KG1 (cell line): ENCODE data around the gene DTHD1.
A peak's percentile ranks its signal among the peaks of the same experiment; 100 is the strongest.

Experiments used
- DNase-seq: peaks from one replicate; lab custom pipeline; 2025; lab: John Stamatoyannopoulos, UW

The DTHD1 gene

GRCh38 chr4:36269533-36270173, 11.8 kb upstream of the DTHD1 start:
- DNase-seq, result no peak

- DNase-seq, result no peak
Observed at GRCh38 chr4:36273276-36273675, 8.1 kb upstream of the DTHD1 start.

GRCh38 chr4:36274158-36274557, 7.3 kb upstream of the DTHD1 start:
- no peak for DNase-seq

DNA sequence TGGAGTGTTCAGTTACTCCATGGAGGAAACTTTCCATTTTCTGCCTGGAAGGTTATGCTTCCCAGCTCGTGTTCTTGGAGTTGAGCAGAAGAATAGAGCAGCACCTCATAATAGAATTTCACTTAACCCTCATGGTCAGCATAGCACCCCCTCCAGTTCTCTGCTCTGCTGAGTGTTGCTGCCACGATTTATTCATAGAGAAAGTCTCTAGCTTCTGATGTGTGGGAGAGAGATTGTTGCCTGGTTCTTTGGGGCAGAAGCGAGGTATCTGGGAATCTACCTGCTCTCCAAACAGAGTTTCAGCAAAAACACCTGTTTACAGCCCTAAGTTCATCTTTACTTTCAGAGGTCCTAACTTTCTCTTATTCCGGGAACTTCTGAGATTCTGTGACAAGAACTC, 3.9 kb upstream of the DTHD1 start:
- no peak for DNase-seq

DNA sequence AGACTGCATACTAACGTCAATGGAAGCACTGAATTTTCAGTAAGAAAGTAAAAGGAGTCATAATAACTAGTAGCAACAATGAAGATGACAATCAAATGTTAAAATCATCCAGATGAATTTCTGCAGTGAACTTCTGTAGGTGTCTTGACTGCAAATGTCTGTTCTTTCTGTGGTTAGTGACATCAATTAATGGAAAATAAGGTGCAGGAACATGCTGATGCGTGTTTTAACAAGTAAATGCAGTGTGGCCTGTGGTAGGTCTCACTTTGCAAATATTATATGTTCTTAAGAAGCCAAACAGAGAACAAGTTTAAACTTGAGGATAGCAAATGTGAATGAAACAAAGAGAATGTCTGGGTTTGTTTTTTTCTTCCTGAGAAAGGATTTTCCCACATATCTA, 2.6 kb upstream of the DTHD1 start:
- DNase-seq, result no peak

DNA sequence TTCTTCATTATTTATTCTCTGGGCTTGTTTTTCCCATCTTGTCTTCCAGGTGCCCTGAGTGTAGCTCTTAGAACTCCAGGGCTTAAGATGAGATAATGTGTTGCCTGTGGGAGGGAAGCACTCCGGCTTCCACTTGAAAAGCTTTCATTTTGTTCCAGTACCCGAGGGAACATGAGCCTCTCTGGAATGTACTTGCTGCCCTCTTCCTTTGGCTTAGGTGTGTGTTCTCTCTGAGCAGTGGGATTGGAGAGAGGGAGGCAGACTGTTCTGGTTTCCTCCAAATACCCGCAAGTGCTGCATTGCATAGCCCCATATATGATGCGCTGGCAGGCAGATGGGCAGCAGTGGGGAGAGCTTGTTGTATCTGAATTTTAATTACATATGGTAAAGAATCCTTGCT, 861 bp upstream of the DTHD1 start:
- no peak for DNase-seq

DNA sequence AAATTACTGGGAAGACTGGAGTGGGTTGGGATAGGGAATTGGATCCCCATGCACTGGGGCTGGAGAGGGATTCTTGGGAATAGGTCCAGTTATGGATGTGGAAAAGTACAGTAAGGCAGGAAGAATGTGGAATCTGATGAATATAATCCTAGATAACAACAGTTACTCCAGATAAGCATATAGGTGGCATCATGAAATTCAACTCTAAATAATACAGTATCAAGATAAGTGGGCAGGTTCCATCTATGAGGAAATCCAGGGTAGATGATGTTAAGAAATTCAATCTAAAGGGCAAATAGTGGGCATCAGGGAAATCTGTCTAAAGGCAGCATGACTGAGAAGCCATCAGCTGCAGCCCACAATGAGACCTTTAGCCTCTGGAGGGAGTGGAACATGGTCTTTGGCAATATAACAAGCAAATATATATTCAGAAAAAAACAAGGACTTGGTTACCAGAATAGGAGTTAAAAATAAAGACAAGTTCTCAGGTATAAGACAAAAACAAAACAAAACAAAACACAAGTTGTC, 1.2 kb downstream of the DTHD1 start:
- no peak for DNase-seq

- DNase-seq, result no peak
Observed at GRCh38 chr4:36283912-36284465, 2.6 kb downstream of the DTHD1 start.

DNA sequence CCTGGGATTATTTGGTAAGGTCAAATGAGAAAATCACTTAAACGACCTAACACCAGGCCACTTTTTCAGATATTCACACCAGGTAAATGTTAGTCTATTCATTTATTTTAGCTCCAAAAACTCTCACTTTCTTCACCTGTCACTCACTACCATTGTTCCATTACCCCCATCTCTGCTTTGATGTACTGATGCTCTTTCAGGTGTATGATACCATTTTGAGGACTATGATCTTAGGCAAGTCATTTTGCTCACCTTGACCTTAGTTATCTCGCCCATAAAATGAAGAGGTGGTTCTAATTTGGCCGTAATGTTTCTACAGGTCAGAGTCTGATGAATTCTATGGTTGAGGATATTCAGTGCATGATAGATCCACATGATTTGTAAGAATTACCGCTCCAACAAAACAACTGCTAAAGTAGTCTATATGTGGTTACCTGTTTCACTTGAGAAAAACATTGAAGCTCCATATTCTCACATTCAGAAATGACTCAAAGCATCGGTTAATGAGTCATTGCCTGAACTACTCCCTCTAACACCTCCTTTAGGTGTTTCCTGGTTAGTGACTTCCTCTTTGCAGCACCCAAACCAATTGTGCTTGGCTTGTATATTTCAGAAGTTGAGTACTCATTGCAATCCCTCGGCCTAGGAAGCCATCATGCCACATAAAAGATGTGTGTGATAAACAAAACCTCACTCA, 4.5 kb downstream of the DTHD1 start:
- peak; percentile 53 for DNase-seq

DNA sequence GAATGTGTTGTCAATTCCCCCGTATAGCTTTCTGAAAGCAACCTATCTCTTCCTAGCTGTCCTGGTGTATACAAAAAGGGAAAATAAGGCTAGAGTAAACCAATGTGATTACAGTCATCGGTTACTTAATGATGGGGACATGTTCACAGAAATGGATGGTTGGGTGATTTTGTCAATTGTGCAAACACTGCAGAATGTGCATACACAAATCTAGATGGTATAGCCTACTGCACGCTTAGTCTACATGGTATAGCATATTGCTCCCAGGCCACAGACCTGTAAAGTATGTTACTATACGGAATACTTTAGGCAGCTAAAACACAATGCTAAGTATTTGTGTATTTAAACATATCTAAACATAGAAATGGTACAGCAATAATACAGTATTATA, 5.1 kb downstream of the DTHD1 start:
- DNase-seq, result no peak

- DNase-seq, result no peak
Observed at GRCh38 chr4:36288731-36289426, 7.5 kb downstream of the DTHD1 start.

- no peak for DNase-seq
Observed at GRCh38 chr4:36290641-36291040, 9.2 kb downstream of the DTHD1 start.

DNA sequence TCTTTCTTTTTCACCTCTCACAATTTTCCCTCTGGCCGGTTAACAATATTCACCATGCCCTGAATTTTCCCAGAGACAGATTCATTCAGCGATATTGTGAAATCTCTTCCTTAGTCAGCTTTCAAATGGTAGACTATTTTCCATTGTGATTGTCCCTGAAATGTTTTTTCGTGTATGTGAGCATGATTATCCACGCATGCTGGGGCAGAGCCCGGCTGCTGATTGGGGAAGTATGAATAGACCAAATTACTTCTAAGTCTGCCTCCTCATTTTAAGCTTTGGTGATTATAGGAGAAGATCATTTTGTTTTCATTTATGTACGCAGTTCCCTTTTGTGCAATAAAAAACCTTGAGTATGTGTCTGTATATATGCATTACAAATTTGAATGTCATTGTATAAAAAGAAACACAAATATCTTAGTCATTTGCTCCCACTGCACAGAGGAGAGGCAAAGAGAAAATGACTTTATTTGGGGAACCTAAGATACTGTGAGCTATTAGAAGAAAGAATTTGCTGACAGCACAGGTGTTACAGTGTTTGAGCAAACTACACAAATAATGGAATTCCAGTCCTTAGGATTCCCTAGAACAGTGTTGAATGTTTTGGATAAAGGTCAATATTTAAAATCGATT, 11.3 kb downstream of the DTHD1 start:
- no peak for DNase-seq

DNA sequence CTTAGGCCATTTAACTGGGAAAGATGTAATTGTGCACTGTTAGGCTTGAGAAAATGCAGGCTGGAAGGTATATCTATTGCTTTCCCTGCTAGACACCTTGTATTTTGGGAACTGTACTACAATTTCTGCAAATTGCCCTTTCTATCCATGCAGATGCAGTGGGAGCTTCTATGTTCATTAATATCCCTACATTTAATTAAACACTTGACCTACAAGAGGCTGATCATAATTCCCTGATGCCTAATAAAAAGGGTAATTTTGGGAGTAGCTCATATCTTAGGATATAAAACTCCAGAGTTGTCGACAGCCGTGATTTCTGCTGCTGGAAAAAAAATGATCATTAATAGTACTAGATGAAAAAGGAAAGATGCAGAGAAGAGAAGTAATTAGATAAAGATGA, 19.7 kb downstream of the DTHD1 start:
- no peak for DNase-seq

GRCh38 chr4:36303426-36304137, 22.2 kb downstream of the DTHD1 start:
- no peak for DNase-seq

GRCh38 chr4:36304138-36304681, 22.8 kb downstream of the DTHD1 start:
- no peak for DNase-seq

DNA sequence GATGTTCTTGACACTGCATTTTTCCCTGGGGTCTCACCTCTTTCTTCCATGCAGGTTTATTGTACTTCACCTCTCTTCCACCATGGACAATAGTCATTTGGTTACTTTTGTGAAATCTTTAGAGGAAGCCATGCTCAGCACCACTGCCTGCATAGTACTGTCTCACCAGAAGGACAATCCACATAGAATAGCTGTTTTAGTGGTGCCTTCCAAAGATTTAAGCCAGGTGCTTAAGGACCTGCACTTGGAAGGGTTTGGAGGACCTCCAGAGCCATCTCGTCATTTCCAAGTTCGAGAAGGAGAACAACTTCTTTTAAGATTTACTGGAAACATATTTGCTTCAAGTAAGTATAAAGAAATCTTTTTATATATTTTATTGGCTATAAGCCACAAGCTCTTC, 26.7 kb downstream of the DTHD1 start:
- DNase-seq, result no peak

DNA sequence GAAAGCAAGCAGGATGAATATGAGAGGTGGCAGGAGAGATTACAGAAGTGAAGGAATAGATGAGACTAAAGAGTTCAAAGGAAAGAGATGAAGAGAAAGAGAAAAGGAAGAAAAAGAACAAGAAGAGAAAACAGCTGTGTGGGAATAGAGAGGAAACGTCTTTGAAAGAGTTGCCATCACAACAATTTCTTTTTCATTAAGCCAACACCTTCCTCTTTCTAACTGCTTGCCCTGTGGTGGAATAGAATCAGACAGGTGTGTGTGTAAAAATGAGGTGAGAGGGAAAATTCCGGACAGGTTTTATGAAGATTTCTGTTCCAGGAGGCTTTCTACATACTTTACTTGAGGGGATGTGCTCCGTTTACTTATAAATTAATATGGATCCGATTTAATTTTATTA, 28.8 kb downstream of the DTHD1 start:
- no peak for DNase-seq

- peak; percentile 80 for DNase-seq
Observed at GRCh38 chr4:36310793-36311192, 29.4 kb downstream of the DTHD1 start.

- no peak for DNase-seq
Observed at GRCh38 chr4:36312511-36312910, 31.1 kb downstream of the DTHD1 start.

DNA sequence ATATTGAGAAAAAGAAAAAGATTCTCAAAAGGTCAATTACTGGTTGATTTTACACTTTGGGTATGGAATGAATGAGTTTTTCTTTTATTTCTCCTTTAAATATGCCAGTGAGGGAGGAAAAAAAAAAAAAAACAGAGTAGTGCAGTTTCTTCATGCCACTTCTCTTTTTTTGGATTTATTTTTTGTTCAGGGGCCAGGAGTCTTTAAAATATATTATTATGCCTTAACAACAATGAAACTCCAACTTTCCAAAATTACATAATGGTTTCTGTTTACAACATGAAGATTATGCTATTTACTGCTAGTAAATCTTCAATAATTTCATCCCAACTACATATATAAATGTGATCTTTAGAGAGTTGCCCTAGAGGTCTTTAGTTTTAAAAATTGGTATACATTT, 31.9 kb downstream of the DTHD1 start:
- DNase-seq, result peak; percentile 44
